ENCODE measurements around the gene MME.

- TF ChIP-seq CTCF (conservative IDR thresholded peaks at IDR 0.05; ENCODE audit: low read depth, low read length): no peak
- no peak for TF ChIP-seq EZH2 (IDR thresholded peaks at IDR 0.05; ENCODE audit: borderline replicate concordance, low read depth, low read length, poor library complexity, severe bottlenecking)
These were observed 30.2 kb upstream of the MME start for GRCh38 chr3:155049959-155050358.
